A673 (cell line): Measurements from ENCODE around the gene GRIK3. TPM values are rescaled to one million over a fixed set of nuclear protein-coding genes. Genes with fewer than 3 reads are reported as not detected.

Source experiments
- BruUV-seq: library from RNA; stranded (reverse); fragments of 400-500 nt; replicated peaks from 2 replicates; lab custom pipeline; 2021; lab: Mats Ljungman, UMichigan
- CTCF ChIA-PET: fragments of 300-600 bp; sonication (Branson Sonifier 250); formaldehyde crosslinking; loops from one replicate; lab custom pipeline; 2022; ENCODE audit warnings: antibody characterized with exemption; lab: Charles Lee
- POLR2A ChIA-PET: fragments of 300-600 bp; sonication (Branson Sonifier 250); formaldehyde crosslinking; loops from one replicate; lab custom pipeline; 2022; ENCODE audit warnings: antibody characterized with exemption; ENCODE audit not compliant: low non-redundant PET; lab: Charles Lee
- DNase-seq: peaks from one replicate; pipeline ENCODE4 v3.0.0-alpha.2; 2015; ENCODE audit warnings: low spot score
- H3K27ac ChIP-seq: fragments of 200-600 bp; sonication (generic); 2 replicates; pipeline ENCODE4 v1.5.1; 2016; ENCODE audit warnings: mixed run types, low read depth, mild to moderate bottlenecking, mixed read lengths, antibody characterized with exemption, low read length; ENCODE audit not compliant: poor library complexity, severe bottlenecking
- H3K27me3 ChIP-seq: fragments of 200-600 bp; sonication (generic); replicated peaks from 2 replicates; pipeline ENCODE4 v1.6.1; 2017; ENCODE audit warnings: mixed run types, low read depth, mild to moderate bottlenecking, mixed read lengths, antibody characterized with exemption, low read length; ENCODE audit not compliant: insufficient read depth, poor library complexity
- H3K36me3 ChIP-seq: fragments of 200-600 bp; sonication (generic); 2 replicates; pipeline ENCODE4 v1.6.1; 2016; ENCODE audit warnings: mixed run types, mild to moderate bottlenecking, mixed read lengths, antibody characterized with exemption, low read length; ENCODE audit not compliant: insufficient read depth, poor library complexity, severe bottlenecking
- H3K4me1 ChIP-seq: fragments of 200-600 bp; sonication (generic); 2 replicates; pipeline ENCODE4 v1.6.1; 2017; ENCODE audit warnings: mixed run types, mild to moderate bottlenecking, mixed read lengths, antibody characterized with exemption, low read length; ENCODE audit not compliant: insufficient read depth, poor library complexity, severe bottlenecking
- H3K4me3 ChIP-seq: fragments of 200-600 bp; sonication (generic); 2 replicates; pipeline ENCODE4 v1.5.1; 2016; ENCODE audit warnings: low read depth, mixed run types, mild to moderate bottlenecking, mixed read lengths, low read length; ENCODE audit not compliant: poor library complexity, severe bottlenecking
- H3K9me3 ChIP-seq: fragments of 200-600 bp; sonication (generic); 2 replicates; pipeline ENCODE4 v1.6.1; 2016; ENCODE audit warnings: mixed run types, low read depth, mild to moderate bottlenecking, mixed read lengths, antibody characterized with exemption, low read length; ENCODE audit not compliant: poor library complexity, severe bottlenecking
- CTCF ChIP-seq: fragments of 300-800, 200-600 bp; sonication (generic); conservative IDR thresholded peaks from 2 replicates; pipeline ENCODE4 v1.5.1; 2017; ENCODE audit warnings: low read depth, mild to moderate bottlenecking, antibody characterized with exemption, low read length, moderate library complexity, mixed read lengths
- EZH2 ChIP-seq: fragments of 200-600 bp; sonication (generic); IDR thresholded peaks from 2 replicates; pipeline ENCODE4 v1.6.1; 2017; ENCODE audit warnings: borderline replicate concordance, low read depth, mild to moderate bottlenecking, mixed read lengths, antibody characterized with exemption, low read length; ENCODE audit not compliant: poor library complexity, severe bottlenecking
- intact Hi-C: fragments of 100-400 bp; cut with micrococcal nuclease; formaldehyde crosslinking; loops from one replicate; pipeline ENCODE4 v1.10.0; 2022; ENCODE audit not compliant: unreplicated experiment
- total RNA-seq: library from RNA; stranded (reverse); gene quantifications from 2 replicates; pipeline ENCODE4 v1.2.3, GENCODE V29; 2021

GRIK3 gene
- total RNA-seq, 1 experiment from 2014 or later = 0.17 TPM

GRCh38 chr1:37073152-37073853 lies 39.0 kb upstream of the GRIK3 start:
- no peak for DNase-seq
- ChIA-PET POLR2A (no interaction called here), CTCF (no interaction called here)
- Histone ChIP-seq H3K4me3 (no peak overlapping the region), H3K36me3 (no peaks in the 10 kb centered on the region), H3K4me1 (peaks cover 7% of the 10 kb centered on the region), H3K27me3 (peaks cover 24% of the 10 kb centered on the region), H3K27ac (no peak overlapping the region), H3K9me3 (no peaks in the 10 kb centered on the region)
- BruUV-seq = no TSS peak
- TF ChIP-seq EZH2 = no peak
- TF ChIP-seq CTCF = no peak
- intact Hi-C loops = no loop called here

DNA sequence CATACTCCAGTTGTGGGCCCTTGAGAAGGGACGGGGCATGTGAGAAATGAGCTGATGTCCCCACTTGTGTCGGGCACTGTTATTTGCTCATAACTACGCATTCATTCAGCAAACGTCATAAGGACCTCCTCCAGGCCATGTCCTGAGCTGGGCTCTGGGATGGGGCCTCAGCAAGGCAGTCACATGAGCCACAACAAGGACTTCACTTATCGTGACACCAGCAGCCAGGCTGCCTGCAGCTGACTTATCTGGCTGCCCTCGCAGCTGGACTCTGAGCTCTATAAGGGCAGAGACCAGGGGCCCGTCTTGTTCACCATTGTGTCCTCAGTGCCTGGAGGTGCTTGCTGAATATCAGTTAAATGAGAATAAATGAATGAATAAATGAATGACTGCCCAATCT lies 37.5 kb upstream of the GRIK3 start:
- no peak for TF ChIP-seq CTCF
- TF ChIP-seq EZH2 = no peak
- DNase-seq = no peak
- Histone ChIP-seq H3K9me3 (no peaks in the 10 kb centered on the region), H3K4me3 (no peak overlapping the region), H3K4me1 (peaks cover 7% of the 10 kb centered on the region), H3K36me3 (no peaks in the 10 kb centered on the region), H3K27me3 (peaks cover 19% of the 10 kb centered on the region), H3K27ac (no peak overlapping the region)
- ChIA-PET POLR2A (no interaction called here), CTCF (no interaction called here)
- no TSS peak for BruUV-seq
- intact Hi-C loops = no loop called here

GRCh38 chr1:37070126-37070525 lies 35.8 kb upstream of the GRIK3 start:
- TF ChIP-seq EZH2 (no peak), CTCF (no peak)
- peaks cover 7% of the 10 kb centered on the region for H3K4me1 ChIP-seq
- H3K9me3 ChIP-seq = no peaks in the 10 kb centered on the region
- no peak overlapping the region for H3K27ac ChIP-seq
- intact Hi-C loops = no loop called here
- POLR2A ChIA-PET = no interaction called here
- H3K36me3 ChIP-seq = no peaks in the 10 kb centered on the region
- peaks cover 11% of the 10 kb centered on the region for H3K27me3 ChIP-seq
- DNase-seq = no peak
- CTCF ChIA-PET = no interaction called here
- H3K4me3 ChIP-seq = no peak overlapping the region
- no TSS peak for BruUV-seq
